ENCODE data around the gene RGS11.

The RGS11 gene

DNA sequence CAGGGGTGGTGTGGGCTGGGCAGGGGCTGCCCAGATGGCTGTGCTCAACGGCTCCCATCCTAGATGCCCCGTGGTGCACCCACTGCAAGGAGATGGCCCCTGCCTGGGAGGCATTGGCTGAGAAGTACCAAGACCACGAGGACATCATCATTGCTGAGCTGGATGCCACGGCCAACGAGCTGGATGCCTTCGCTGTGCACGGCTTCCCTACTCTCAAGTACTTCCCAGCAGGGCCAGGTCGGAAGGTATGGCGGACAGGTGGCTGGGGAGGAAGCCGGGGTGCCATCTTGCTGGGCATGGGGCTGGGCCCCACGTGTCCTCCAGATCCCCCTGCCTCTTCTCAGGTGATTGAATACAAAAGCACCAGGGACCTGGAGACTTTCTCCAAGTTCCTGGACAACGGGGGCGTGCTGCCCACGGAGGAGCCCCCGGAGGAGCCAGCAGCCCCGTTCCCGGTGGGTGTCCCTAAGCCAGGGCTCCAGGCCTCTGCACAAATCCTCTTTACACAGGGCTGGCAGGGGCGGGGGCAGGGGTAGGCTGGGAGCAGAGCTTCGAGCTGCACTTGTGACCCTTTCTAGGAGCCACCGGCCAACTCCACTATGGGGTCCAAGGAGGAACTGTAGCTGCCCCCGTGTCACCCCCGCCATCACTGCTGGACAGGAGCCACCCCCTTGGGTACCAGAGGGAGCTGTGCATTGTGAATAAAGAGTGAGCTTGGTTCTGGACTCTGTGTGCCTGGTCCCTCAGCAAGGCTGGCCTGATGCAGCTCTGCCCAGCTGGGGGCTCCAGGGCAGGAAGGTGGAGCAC, 10.9 kb upstream of the RGS11 start:
- TF ChIP-seq CTCF (IDR thresholded peaks at IDR 0.05; ENCODE audit: low read depth, low read length, missing control alignments): no peak
- in situ Hi-C loops (cut with HindIII; ENCODE audit: low sequenced_read_pairs): loop anchor here (5.0 kb wide), 1 partner anchor 39 kb away; no protein-coding TSS in a partner anchor
- no peak overlapping the region for H3K4me3 ChIP-seq (ENCODE audit: low read depth, low read length)
- DNase-seq (ENCODE audit: low read depth): no peak

- no peak for DNase-seq (ENCODE audit: low read depth)
- no peak overlapping the region for H3K4me3 ChIP-seq (ENCODE audit: low read depth, low read length)
- no peak for TF ChIP-seq CTCF (IDR thresholded peaks at IDR 0.05; ENCODE audit: low read depth, low read length, missing control alignments)
- in situ Hi-C loops (cut with HindIII; ENCODE audit: low sequenced_read_pairs): loop anchor here (5.0 kb wide), 1 partner anchor 38 kb away; no protein-coding TSS in a partner anchor
These were observed 9.7 kb upstream of the RGS11 start for GRCh38 chr16:285146-286055.

- no peak for DNase-seq (ENCODE audit: low read depth)
- H3K4me3 ChIP-seq (ENCODE audit: low read depth, low read length): no peak overlapping the region
- in situ Hi-C loops (cut with HindIII; ENCODE audit: low sequenced_read_pairs): loop anchor here (5.0 kb wide), 1 partner anchor 37 kb away; no protein-coding TSS in a partner anchor
- TF ChIP-seq CTCF (IDR thresholded peaks at IDR 0.05; ENCODE audit: low read depth, low read length, missing control alignments): no peak
These were observed 8.7 kb upstream of the RGS11 start for GRCh38 chr16:284204-285120.

- no peak for DNase-seq (ENCODE audit: low read depth)
- TF ChIP-seq CTCF (IDR thresholded peaks at IDR 0.05; ENCODE audit: low read depth, low read length, missing control alignments): no peak
- no peak within 1 kb of the TSS for H3K4me3 ChIP-seq (ENCODE audit: low read depth, low read length)
- in situ Hi-C loops (cut with HindIII; ENCODE audit: low sequenced_read_pairs): no loop called here
These were observed 7.5 kb upstream of the RGS11 start, which contains the start of gene PDIA2 for GRCh38 chr16:283033-283805. PDIA2 (plus strand) TSS chr16:283164; CDS start chr16:283170, 6 bp downstream.

- no peak for DNase-seq (ENCODE audit: low read depth)
- in situ Hi-C loops (cut with HindIII; ENCODE audit: low sequenced_read_pairs): no loop called here
- no peak for TF ChIP-seq CTCF (IDR thresholded peaks at IDR 0.05; ENCODE audit: low read depth, low read length, missing control alignments)
- no peak overlapping the region for H3K4me3 ChIP-seq (ENCODE audit: low read depth, low read length)
These were observed 6.7 kb upstream of the RGS11 start for GRCh38 chr16:282491-282890.

Data from astrocyte of the cerebellum (primary cell).